Peyer's patch (tissue), 4 donors: ENCODE measurements around the gene SPSB2.

Experiments
- CTCF ChIP-seq, 6 experiments: fragments of 450-650 bp in 4 of 6; fragments of 200-600 bp in 2 of 6; sonication (generic) in 1 of 6; IDR thresholded peaks; one replicate each; pipeline ENCODE4 v1.5.1; 2017 to 2019; ENCODE audit warnings: antibody characterized with exemption in 6 of 6, mild to moderate bottlenecking in 3 of 6, moderate library complexity in 1 of 6
- POLR2A ChIP-seq, 2 donors: fragments of 450-650 bp; IDR thresholded peaks; one replicate each; pipeline ENCODE4 v1.5.1; 2017; ENCODE audit warnings: antibody characterized with exemption in 2 of 2, mild to moderate bottlenecking in 2 of 2, moderate library complexity in 2 of 2

- TF ChIP-seq CTCF (IDR thresholded peaks at IDR 0.05) (no peak), POLR2A (IDR thresholded peaks at IDR 0.05) (no peak)
Observed at GRCh38 chr12:6834254-6834653, 38.8 kb downstream of the SPSB2 start.
